ENCODE results near the gene HOXA6.

GRCh38 chr7:27192546-27193334 is 45.2 kb upstream of the HOXA6 start:
- TF ChIP-seq CTCFL (IDR thresholded peaks at IDR 0.05; ENCODE audit: borderline replicate concordance, insufficient read depth, low read depth, low read length, poor library complexity, severe bottlenecking) (no peak), ZNF324 (CRISPR knock-in tag; IDR thresholded peaks at IDR 0.05) (no peak)
